ENCODE data around the gene PTGR3.

GRCh38 chr18:75226286-75226955 lies 17.5 kb upstream of the PTGR3 start:
- TF ChIP-seq CTCF (IDR thresholded peaks at IDR 0.05; ENCODE audit: low read depth, low read length, missing input control) (no peak), ATF3 (IDR thresholded peaks at IDR 0.05) (no peak)
